ENCODE results near the gene MRPL1.
A peak's percentile ranks its signal among the peaks of the same experiment; 100 is the strongest.

The MRPL1 gene

GRCh38 chr4:77862478-77863216 lies at the start of gene MRPL1:
Gene MRPL1, plus strand, starts transcription at chr4:77862830. Its CDS starts 19 bp downstream, at chr4:77862849.
- peak; percentile 97 for DNase-seq

- DNase-seq: no peak
These were observed 47.0 kb upstream of the MRPL1 start for GRCh38 chr4:77815636-77816035.

- no peak for DNase-seq
These were observed 46.1 kb upstream of the MRPL1 start for GRCh38 chr4:77816546-77816945.

- DNase-seq: no peak
These were observed 45.1 kb upstream of the MRPL1 start for GRCh38 chr4:77817304-77818072.

- DNase-seq: peak; percentile 69
These were observed 44.5 kb upstream of the MRPL1 start for GRCh38 chr4:77818073-77818601.

GRCh38 chr4:77818602-77819403 lies 43.8 kb upstream of the MRPL1 start, which contains the start of gene CNOT6L:
Gene CNOT6L, minus strand, starts transcription at chr4:77819368. Its CDS starts 60 bp downstream, at chr4:77819308.
- peak; percentile 54 for DNase-seq

- DNase-seq: no peak
These were observed 43.2 kb upstream of the MRPL1 start for GRCh38 chr4:77819404-77819842.

- DNase-seq: peak; percentile 90
These were observed 42.6 kb upstream of the MRPL1 start for GRCh38 chr4:77819843-77820648.

- no peak for DNase-seq
These were observed 41.7 kb upstream of the MRPL1 start for GRCh38 chr4:77820649-77821561.

- no peak for DNase-seq
These were observed 40.9 kb upstream of the MRPL1 start for GRCh38 chr4:77821775-77822174.

GRCh38 chr4:77826275-77826674 lies 36.4 kb upstream of the MRPL1 start:
- no peak for DNase-seq

- no peak for DNase-seq
These were observed 35.3 kb upstream of the MRPL1 start for GRCh38 chr4:77827343-77827742.

- no peak for DNase-seq
These were observed 29.4 kb upstream of the MRPL1 start for GRCh38 chr4:77833126-77833724.

- DNase-seq: no peak
These were observed 28.2 kb upstream of the MRPL1 start for GRCh38 chr4:77834403-77834802.

- DNase-seq: no peak
These were observed 19.0 kb upstream of the MRPL1 start for GRCh38 chr4:77843628-77844027.

- DNase-seq: no peak
These were observed 18.3 kb upstream of the MRPL1 start for GRCh38 chr4:77844363-77844762.

GRCh38 chr4:77845400-77845799 lies 17.2 kb upstream of the MRPL1 start:
- no peak for DNase-seq

GRCh38 chr4:77845929-77846328 lies 16.7 kb upstream of the MRPL1 start:
- no peak for DNase-seq

- no peak for DNase-seq
These were observed 14.1 kb upstream of the MRPL1 start for GRCh38 chr4:77848508-77848907.

- no peak for DNase-seq
These were observed 13.2 kb upstream of the MRPL1 start for GRCh38 chr4:77849278-77849965.
